T-cell (primary cell): ENCODE measurements around the gene PER2. TPM values are rescaled to one million over a fixed set of nuclear protein-coding genes. Genes with fewer than 3 reads are reported as not detected.

Source experiments
- ATAC-seq, 4 experiments: fragments of 200-7000 bp in 3 of 4; fragments of 150-1000 bp in 1 of 4; cut with Tn5 transposase; replicated peaks in 1 of 4; 1 replicate in 3 of 4; 2 replicates in 1 of 4; pipeline ENCODE4 v1.10.0; 2021; ENCODE audit warnings: moderate library complexity in 3 of 4, mild to moderate bottlenecking in 2 of 4, moderate number of reproducible peaks in 1 of 4
- CTCF ChIA-PET, 2 donors: fragments of 300-600 bp; sonication (Branson Sonifier 250); formaldehyde crosslinking; loops; one replicate each; lab custom pipeline; 2022; ENCODE audit warnings: antibody characterized with exemption in 2 of 2; lab: Charles Lee
- POLR2A ChIA-PET, 2 donors: fragments of 300-600 bp; sonication (Branson Sonifier 250); formaldehyde crosslinking; loops; one replicate each; lab custom pipeline; 2022; ENCODE audit warnings: antibody characterized with exemption in 2 of 2; lab: Charles Lee
- DNase-seq, 35 experiments: peaks; one replicate each; pipeline versions ENCODE4 v3.0.0 to v3.0.0-alpha.2; 2013 to 2023
- H3K27ac ChIP-seq: one replicate; pipeline ENCODE4 v1.5.1; 2013; ENCODE audit warnings: low read length
- H3K27me3 ChIP-seq, 2 experiments: replicated peaks in 1 of 2; 1 replicate in 1 of 2; 2 replicates in 1 of 2; pipeline versions ENCODE4 v1.6.1 to v1.7.0; 2013; ENCODE audit warnings: low read length in 1 of 2, mixed read lengths in 1 of 2; ENCODE audit not compliant: control insufficient read depth in 2 of 2, insufficient read depth in 2 of 2; ENCODE audit errors: extremely low read depth in 1 of 2
- H3K36me3 ChIP-seq, 2 donors: 1 replicate in 1 of 2; 2 replicates in 1 of 2; pipeline versions ENCODE4 v1.6.1 to v1.7.0; 2013; ENCODE audit warnings: low read length in 1 of 2; ENCODE audit not compliant: control insufficient read depth in 2 of 2, insufficient read depth in 1 of 2; ENCODE audit errors: extremely low read depth in 1 of 2
- H3K4me1 ChIP-seq, 2 experiments: 1 replicate in 1 of 2; 2 replicates in 1 of 2; pipeline versions ENCODE4 v1.6.1 to v1.7.0; 2013; ENCODE audit warnings: low read length in 2 of 2, mixed read lengths in 1 of 2; ENCODE audit not compliant: insufficient read depth in 2 of 2, control insufficient read depth in 1 of 2; ENCODE audit errors: extremely low read depth in 1 of 2
- H3K4me3 ChIP-seq, 2 donors: 1 replicate in 1 of 2; 2 replicates in 1 of 2; pipeline versions ENCODE4 v1.5.1 to v1.7.0; 2013; ENCODE audit warnings: mild to moderate bottlenecking in 2 of 2, low read length in 1 of 2, moderate library complexity in 1 of 2; ENCODE audit not compliant: control insufficient read depth in 1 of 2; ENCODE audit errors: extremely low read depth in 1 of 2
- H3K9me3 ChIP-seq: 2 replicates; pipeline ENCODE4 v1.7.0; 2013
- H3K27ac Mint-ChIP-seq, 2 donors: one replicate each; pipeline ENCODE4 v1.8.0; 2020 to 2021; ENCODE audit warnings: mild to moderate bottlenecking in 2 of 2, mixed read lengths in 2 of 2
- H3K27me3 Mint-ChIP-seq, 2 donors: one replicate each; pipeline ENCODE4 v1.8.0; 2021 to 2022; ENCODE audit warnings: mixed read lengths in 2 of 2
- H3K36me3 Mint-ChIP-seq: one replicate; pipeline ENCODE4 v1.8.0; 2021; ENCODE audit warnings: mixed read lengths
- H3K4me1 Mint-ChIP-seq, 3 donors: one replicate each; pipeline ENCODE4 v1.8.0; 2020 to 2022; ENCODE audit warnings: mixed read lengths in 3 of 3, mild to moderate bottlenecking in 1 of 3
- H3K4me3 Mint-ChIP-seq, 3 donors: one replicate each; pipeline ENCODE4 v1.8.0; 2020 to 2022; ENCODE audit warnings: mild to moderate bottlenecking in 3 of 3, mixed read lengths in 3 of 3, moderate library complexity in 3 of 3
- H3K9me3 Mint-ChIP-seq, 3 donors: one replicate each; pipeline ENCODE4 v1.8.0; 2020 to 2022; ENCODE audit warnings: mixed read lengths in 3 of 3
- WGBS: methylation state at CpG from one replicate; pipeline ENCODE4 v1.1.5; 2013; ENCODE audit warnings: missing lambda C conversion rate; ENCODE audit not compliant: insufficient coverage; 5-methylcytosine and 5-hydroxymethylcytosine counted together
- total RNA-seq, 35 experiments: library from RNA in 6 of 35; stranded (reverse) in 6 of 35; fragments of 120-200 nt in 1 of 35; gene quantifications; one replicate each; pipeline versions ENCODE4 v1.2.1 to v1.2.4 and lab custom pipeline; 2013 to 2026

Gene PER2
- total RNA-seq, 5 donors from 2014 or later (not counting 1 experiment from before 2014, with no cell fraction given) = 9.3 to 24.5 (median 13.0) TPM

GRCh38 chr2:238267341-238267710 lies 21.1 kb downstream of the PER2 start:
- Histone ChIP-seq H3K27me3 (no peaks in the 10 kb centered on the region), H3K27ac (no peak overlapping the region), H3K4me1 (peaks cover 0 to 8% of the 10 kb centered on the region in 2 experiments), H3K36me3 (peaks cover 25 to 40% of the 10 kb centered on the region in 2 donors), H3K4me3 (no peak overlapping the region), H3K9me3 (no peaks in the 10 kb centered on the region)
- Mint-ChIP-seq H3K4me1 (peaks cover 5 to 8% (median 5%) of the 10 kb centered on the region in 3 donors), H3K27ac (no peak overlapping the region), H3K27me3 (no peaks in the 10 kb centered on the region), H3K4me3 (no peak overlapping the region), H3K36me3 (peaks cover 33% of the 10 kb centered on the region), H3K9me3 (no peaks in the 10 kb centered on the region)
- no peak for DNase-seq
- no peak for ATAC-seq
- CTCF ChIA-PET = interaction anchor here in 1 of 2 donors (0.6 to 0.7 kb wide), 3 partner anchors 30 to 488 kb away, joined by 3 to 4 read pairs (median 4); no protein-coding TSS in a partner anchor
- POLR2A ChIA-PET = no interaction called here
- 100% methylated on average over 1 of the region's 1 CpG for WGBS

DNA sequence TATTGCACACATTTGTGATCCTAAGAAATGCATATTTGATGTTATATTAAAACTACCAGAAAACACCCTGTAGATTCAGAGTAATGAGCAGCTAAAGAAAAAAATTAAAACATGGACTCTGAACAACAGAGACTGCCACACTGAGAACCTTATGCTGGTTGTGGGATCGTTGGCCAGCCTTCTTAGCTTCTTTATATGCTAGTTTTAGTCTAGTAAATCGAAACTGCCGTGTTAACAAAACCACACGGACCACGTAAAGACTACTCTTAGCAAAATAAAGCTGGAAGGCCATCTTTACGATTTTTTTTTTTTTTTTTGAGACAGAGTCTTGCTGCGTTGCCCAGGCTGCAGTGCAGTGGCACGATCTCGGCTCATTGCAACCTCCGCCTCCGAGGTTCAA lies 22.8 kb downstream of the PER2 start:
- CTCF ChIA-PET = interaction anchor here (0.6 to 1.2 kb wide), 3 partner anchors 9 to 204 kb away, joined by 3 to 4 read pairs (median 3); no protein-coding TSS in a partner anchor
- no peaks in the 10 kb centered on the region for H3K9me3 ChIP-seq
- Mint-ChIP-seq H3K36me3 (peaks cover 23% of the 10 kb centered on the region), H3K27ac (no peak overlapping the region), H3K9me3 (no peaks in the 10 kb centered on the region), H3K4me3 (no peak overlapping the region), H3K4me1 (peaks cover 5 to 8% (median 5%) of the 10 kb centered on the region in 3 donors), H3K27me3 (no peaks in the 10 kb centered on the region)
- H3K4me3 ChIP-seq = no peak overlapping the region
- peaks cover 0 to 8% of the 10 kb centered on the region in 2 experiments for H3K4me1 ChIP-seq
- H3K36me3 ChIP-seq = peaks cover 28 to 35% of the 10 kb centered on the region in 2 donors
- ATAC-seq (no peak), DNase-seq (no peak)
- no peak overlapping the region for H3K27ac ChIP-seq
- POLR2A ChIA-PET = interaction anchor here in 1 of 2 donors (0.7 kb wide), 1 partner anchor 403 kb away, joined by 6 read pairs; no protein-coding TSS in a partner anchor
- 93% methylated on average over 7 of the region's 11 CpGs for WGBS
- no peaks in the 10 kb centered on the region for H3K27me3 ChIP-seq

- H3K27ac Mint-ChIP-seq = no peak overlapping the region
- ChIA-PET POLR2A (no interaction called here), CTCF (interaction anchor here (1.0 to 1.3 kb wide), 5 partner anchors 11 to 751 kb away, joined by 3 to 4 read pairs (median 3); no protein-coding TSS in a partner anchor)
Observed at GRCh38 chr2:238264072-238264460, 24.3 kb downstream of the PER2 start.

GRCh38 chr2:238263204-238264071 lies 25.0 kb downstream of the PER2 start:
- H3K27ac Mint-ChIP-seq = no peak overlapping the region
- Histone ChIP-seq H3K4me3 (no peak overlapping the region), H3K4me1 (peaks cover 0 to 8% of the 10 kb centered on the region in 2 experiments), H3K36me3 (peaks cover 32 to 36% of the 10 kb centered on the region in 2 donors), H3K27me3 (no peaks in the 10 kb centered on the region), H3K9me3 (no peaks in the 10 kb centered on the region), H3K27ac (no peak overlapping the region)
- H3K9me3 Mint-ChIP-seq = no peaks in the 10 kb centered on the region
- H3K27me3 Mint-ChIP-seq = no peaks in the 10 kb centered on the region
- CTCF ChIA-PET = interaction anchor here (0.6 to 1.3 kb wide), 12 partner anchors 26 to 751 kb away, joined by 3 to 6 read pairs (median 3); no protein-coding TSS in a partner anchor
- peaks cover 5 to 8% (median 5%) of the 10 kb centered on the region in 3 donors for H3K4me1 Mint-ChIP-seq
- DNase-seq (peak; percentile 39 to 80 (median 66)), ATAC-seq (peak; percentile 62 to 71 (median 67))
- peaks cover 25% of the 10 kb centered on the region for H3K36me3 Mint-ChIP-seq
- 60% methylated on average over 9 of the region's 13 CpGs for WGBS
- POLR2A ChIA-PET = no interaction called here
- no peak overlapping the region for H3K4me3 Mint-ChIP-seq

More at GRCh38 chr2:238264072-238264460, 24.3 kb downstream of the PER2 start:
- no peak overlapping the region for H3K4me3 Mint-ChIP-seq
- ATAC-seq (no peak), DNase-seq (no peak)
- H3K36me3 Mint-ChIP-seq = peaks cover 27% of the 10 kb centered on the region
- peaks cover 5 to 8% (median 5%) of the 10 kb centered on the region in 3 donors for H3K4me1 Mint-ChIP-seq
- Histone ChIP-seq H3K36me3 (peaks cover 34% of the 10 kb centered on the region in 2 donors), H3K4me3 (no peak overlapping the region), H3K27ac (no peak overlapping the region), H3K27me3 (no peaks in the 10 kb centered on the region), H3K4me1 (peaks cover 0 to 8% of the 10 kb centered on the region in 2 experiments), H3K9me3 (no peaks in the 10 kb centered on the region)
- H3K27me3 Mint-ChIP-seq = no peaks in the 10 kb centered on the region
- no peaks in the 10 kb centered on the region for H3K9me3 Mint-ChIP-seq
- WGBS = 100% methylated on average over 3 of the region's 4 CpGs

- Histone ChIP-seq H3K27me3 (no peaks in the 10 kb centered on the region), H3K36me3 (peaks cover 32 to 36% of the 10 kb centered on the region in 2 donors), H3K4me3 (no peak overlapping the region), H3K9me3 (no peaks in the 10 kb centered on the region), H3K4me1 (peaks cover 0 to 8% of the 10 kb centered on the region in 2 experiments), H3K27ac (no peak overlapping the region)
- Mint-ChIP-seq H3K9me3 (no peaks in the 10 kb centered on the region), H3K27me3 (no peaks in the 10 kb centered on the region), H3K4me1 (peaks cover 5 to 8% (median 5%) of the 10 kb centered on the region in 3 donors), H3K4me3 (no peak overlapping the region), H3K27ac (no peak overlapping the region), H3K36me3 (peaks cover 23% of the 10 kb centered on the region)
- WGBS = 93% methylated on average over 8 of the region's 12 CpGs
- DNase-seq = no peak
- no peak for ATAC-seq
- ChIA-PET CTCF (interaction anchor here (0.6 to 1.3 kb wide), 13 partner anchors 27 to 750 kb away, joined by 3 to 6 read pairs (median 3); no protein-coding TSS in a partner anchor), POLR2A (no interaction called here)
Observed at GRCh38 chr2:238262496-238263122, 25.8 kb downstream of the PER2 start.
